ENCODE measurements around the gene STX4.

DNA sequence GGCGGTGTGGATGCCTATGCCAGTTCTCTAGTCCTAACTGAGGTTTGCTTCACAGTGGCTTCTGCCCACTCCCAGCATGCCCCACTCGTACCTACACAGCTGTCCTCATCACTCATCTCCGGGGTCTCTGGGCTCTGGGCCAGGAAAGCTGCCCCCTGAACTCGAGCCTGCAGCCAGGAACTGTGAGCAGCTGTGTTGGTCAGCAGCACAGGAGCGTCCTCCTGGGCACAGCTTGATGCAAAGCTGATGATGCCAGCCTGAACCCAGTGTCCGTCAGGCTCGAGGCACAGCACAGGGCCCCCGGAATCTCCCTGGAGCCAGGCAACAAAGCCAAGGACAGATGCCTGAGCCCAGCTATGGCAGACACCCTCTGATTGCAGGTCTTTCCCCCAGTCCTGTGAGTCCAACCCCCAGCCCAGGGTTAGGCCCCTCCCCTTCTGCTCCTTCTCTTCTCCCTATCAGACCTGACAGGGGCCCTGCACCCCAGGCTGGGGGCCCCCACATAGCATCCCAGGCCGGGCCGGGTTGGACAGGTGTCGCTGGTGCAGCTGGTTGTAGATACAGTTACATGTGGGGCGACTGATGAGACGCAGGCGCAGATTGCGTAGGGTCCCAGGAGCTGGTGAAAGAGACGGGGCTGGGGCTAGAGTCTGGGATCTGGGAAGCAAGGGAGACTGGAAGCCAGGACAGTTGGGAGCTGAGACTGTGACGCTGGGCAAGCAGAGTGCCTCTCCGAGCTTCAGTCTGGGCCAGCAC, 52.7 kb downstream of the STX4 start:
- TF ChIP-seq POLR2A (IDR thresholded peaks at IDR 0.05) (no peak), POLR2AphosphoS5 (IDR thresholded peaks at IDR 0.05) (no peak)
- TF ChIP-seq, protein P1, sequence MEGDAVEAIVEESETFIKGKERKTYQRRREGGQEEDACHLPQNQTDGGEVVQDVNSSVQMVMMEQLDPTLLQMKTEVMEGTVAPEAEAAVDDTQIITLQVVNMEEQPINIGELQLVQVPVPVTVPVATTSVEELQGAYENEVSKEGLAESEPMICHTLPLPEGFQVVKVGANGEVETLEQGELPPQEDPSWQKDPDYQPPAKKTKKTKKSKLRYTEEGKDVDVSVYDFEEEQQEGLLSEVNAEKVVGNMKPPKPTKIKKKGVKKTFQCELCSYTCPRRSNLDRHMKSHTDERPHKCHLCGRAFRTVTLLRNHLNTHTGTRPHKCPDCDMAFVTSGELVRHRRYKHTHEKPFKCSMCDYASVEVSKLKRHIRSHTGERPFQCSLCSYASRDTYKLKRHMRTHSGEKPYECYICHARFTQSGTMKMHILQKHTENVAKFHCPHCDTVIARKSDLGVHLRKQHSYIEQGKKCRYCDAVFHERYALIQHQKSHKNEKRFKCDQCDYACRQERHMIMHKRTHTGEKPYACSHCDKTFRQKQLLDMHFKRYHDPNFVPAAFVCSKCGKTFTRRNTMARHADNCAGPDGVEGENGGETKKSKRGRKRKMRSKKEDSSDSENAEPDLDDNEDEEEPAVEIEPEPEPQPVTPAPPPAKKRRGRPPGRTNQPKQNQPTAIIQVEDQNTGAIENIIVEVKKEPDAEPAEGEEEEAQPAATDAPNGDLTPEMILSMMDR (IDR thresholded peaks at IDR 0.05), result no peak

Data from prostate gland (tissue), 2 donors.